HuH-7.5 (cell line): Measurements from ENCODE around the gene LRPAP1.

ENCODE experiments used
- DNase-seq: peaks from one replicate; pipeline ENCODE4 v3.0.0; 2011; ENCODE audit warnings: low spot score

The LRPAP1 gene

GRCh38 chr4:3500634-3501101 is 31.6 kb downstream of the LRPAP1 start:
- DNase-seq: no peak

DNA sequence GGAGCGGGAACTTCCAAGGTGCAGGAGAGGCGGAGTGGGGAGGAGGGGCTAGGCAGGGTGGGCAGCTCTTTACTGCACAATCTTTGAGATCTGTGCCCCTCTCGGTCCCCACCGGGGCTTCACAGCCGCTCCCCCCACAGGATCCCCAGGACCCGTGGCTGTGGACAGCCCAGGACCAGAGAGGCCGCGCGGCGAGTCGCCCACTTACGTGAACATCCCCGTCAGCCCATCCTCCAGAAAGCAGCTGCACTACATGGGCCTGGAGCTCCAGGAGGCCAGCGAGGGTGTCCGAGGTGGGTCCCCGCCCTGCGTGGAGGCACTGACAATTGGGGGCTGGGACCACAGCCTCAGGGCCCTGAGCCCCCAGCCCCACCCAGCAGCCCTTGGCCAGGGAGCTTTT is 32.1 kb downstream of the LRPAP1 start:
- DNase-seq: no peak

DNA sequence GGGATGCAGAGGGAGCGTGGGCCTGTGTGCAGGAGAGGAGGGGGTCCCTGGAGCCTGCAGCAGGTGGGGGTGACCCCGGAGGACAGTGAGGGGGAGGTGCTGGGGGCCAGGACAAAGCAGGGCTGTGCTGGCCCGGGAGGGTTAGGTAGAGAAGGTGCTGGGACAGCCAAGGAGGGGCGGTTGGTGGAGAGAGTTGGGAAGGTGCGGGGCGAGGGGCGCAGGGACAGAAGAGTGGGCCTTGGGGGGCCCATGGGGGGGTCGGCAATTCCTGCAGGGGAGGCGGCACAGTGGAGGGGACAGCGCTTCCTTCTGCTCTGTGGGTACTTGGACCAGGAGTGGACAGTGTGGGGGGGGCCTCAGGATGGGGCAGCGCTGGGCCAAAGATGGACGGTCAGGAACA is 32.5 kb downstream of the LRPAP1 start:
- DNase-seq: no peak

DNA sequence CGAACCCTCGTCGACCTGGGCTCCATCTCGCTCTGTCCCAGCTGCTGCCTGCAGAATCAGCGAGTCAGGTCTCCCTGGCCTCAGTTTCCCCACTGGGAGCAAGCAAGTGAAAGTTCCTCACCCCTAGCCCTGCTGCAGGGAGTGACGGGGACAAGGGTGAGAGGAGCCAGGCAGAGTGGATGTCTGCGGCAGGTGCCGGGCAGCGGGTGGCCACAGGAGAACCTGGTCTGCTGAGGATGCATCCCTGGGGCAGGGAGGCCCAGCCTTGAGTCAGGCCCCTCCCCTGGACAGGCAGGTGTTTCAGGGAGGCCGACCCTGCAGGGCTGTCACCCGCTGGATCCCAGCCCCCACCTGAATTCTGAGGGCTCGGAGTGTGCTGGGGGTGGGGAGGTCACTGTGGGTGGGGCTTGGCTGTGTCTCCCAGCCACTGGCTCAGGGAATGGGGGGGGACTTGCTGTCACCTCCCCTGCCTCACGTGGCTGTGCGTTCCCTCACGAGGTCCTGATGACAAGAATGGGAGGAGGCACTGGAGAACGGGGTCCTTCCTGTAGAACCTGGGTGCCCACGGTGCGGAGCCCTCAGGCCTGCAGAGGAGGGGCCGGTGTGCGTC is 33.2 kb downstream of the LRPAP1 start:
- DNase-seq: no peak

DNA sequence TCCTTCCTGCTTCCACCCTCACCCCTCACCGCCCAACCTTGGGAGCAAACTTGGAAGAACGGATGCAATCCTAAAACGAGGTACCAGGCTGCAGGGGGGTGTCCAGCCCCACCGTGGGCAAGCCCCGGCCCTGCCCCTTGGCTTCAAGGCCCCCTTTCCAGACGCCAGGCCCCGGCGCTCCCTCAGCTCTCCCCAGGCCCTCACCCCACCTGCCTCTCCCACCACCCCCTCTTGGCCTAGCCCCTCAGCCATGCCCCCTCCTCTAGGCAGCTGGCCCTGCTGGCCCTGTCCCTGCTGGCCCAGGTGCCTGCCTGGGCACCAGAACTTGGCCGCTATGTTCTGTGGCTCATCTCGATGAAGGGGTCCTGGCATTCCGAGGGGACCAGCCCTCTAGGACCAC is 33.8 kb downstream of the LRPAP1 start:
- no peak for DNase-seq

GRCh38 chr4:3497523-3498389 is 34.5 kb downstream of the LRPAP1 start:
- DNase-seq: no peak

GRCh38 chr4:3497095-3497494 is 35.1 kb downstream of the LRPAP1 start:
- DNase-seq: no peak

DNA sequence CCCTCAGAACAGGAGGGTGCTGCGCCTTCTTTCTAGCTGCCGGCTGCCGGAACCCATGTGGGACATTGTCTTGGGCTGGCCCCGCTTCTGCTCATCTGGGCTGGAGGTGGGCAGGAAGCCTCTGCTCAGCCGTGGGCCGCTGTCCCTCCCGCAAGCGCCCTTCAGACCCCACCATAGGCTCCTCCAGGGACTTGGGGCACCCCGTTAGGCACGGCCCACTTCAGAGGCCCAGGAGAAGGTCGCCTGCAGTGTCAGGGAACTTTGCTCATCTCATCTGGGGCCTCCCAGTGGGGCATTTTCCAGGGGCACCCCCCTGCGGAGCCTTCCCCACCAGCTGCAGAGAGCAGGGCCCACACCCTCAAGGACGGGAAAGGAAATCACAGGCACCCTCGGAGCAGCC is 36.2 kb downstream of the LRPAP1 start:
- no peak for DNase-seq

GRCh38 chr4:3495204-3495975 is 36.8 kb downstream of the LRPAP1 start:
- DNase-seq: no peak

DNA sequence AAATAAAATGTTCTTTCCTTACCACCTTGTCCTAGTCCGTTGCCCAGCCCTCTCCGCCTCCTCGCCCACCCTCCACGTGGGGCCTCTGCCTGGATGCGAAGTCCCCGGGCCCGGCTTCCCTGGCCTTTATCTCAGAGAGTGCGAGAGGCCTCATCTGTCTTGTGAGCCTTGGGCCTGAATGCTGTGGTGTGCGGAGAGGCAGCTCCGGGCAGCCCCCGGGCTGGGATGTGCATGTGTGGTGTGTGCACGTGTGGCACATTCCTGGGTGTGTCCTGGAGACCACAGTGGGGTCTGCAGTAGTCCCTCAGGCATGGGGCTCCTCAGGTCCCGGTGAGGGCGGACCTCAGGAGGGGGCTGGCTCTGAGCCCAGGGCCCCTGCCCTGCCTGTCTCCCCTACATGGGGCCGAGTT is 37.8 kb downstream of the LRPAP1 start:
- DNase-seq: no peak

DNA sequence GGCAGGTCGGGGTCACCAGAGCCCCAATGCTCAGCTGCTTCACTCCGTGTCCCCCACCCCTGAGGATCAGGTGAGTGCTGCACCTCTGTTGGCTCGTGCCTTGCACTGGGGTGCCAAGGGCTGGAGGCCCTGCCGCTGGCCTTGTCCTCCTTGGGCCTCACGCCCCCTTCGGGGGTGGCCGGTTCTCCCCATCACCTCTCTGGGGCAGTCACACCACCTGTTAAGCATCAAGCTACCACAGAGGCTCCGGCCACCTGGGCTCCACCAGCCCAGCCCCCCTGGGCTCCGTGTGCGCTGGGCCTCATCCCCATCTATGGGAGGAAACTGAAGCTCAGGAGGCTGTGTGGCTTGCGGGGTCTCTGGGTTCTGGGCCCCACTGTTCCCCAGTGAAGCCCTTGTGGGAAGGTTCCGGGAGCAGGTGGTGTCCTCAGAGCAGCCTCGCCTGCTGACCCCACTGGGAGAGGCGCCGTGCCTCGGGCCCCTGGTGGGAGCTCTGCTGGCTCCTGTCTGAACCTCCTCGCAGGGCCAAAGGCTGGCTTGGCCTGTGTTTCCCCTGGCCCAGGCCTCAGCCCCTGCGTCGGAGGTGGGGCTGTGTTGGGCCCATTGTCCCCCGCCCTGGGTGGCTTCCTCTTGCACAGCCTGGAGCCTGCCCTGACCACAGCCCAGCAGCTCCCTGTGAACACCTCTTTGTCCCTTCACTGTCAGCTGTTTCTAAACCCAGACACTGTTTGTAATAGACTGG is 38.3 kb downstream of the LRPAP1 start:
- no peak for DNase-seq

- DNase-seq: no peak
Measured at GRCh38 chr4:3492741-3493719, 39.2 kb downstream of the LRPAP1 start.

GRCh38 chr4:3491681-3492405 is 40.4 kb downstream of the LRPAP1 start:
- DNase-seq: no peak

GRCh38 chr4:3489451-3489962 is 42.7 kb downstream of the LRPAP1 start:
- no peak for DNase-seq

GRCh38 chr4:3488820-3489219 is 43.4 kb downstream of the LRPAP1 start:
- DNase-seq: no peak

DNA sequence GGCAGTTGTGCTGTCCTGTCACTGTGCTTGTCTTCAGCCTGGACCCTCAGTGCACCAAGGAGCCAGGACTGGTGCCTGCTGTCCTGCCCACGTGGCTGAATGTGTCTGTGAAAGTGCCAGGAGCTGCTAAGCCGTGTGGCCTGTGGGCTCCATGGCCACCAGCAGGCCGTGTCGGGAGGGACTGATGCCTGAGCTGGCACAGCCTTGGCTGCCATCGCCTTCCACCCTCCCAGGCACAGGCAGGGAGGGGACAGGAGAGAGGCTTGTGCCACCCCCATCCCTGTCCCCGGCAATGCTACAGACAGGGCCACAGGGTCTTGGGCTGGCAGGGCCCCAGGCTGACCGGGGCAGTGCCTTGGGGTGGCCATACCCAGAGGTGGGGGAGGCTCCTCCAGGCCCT is 44.4 kb downstream of the LRPAP1 start:
- DNase-seq: no peak

DNA sequence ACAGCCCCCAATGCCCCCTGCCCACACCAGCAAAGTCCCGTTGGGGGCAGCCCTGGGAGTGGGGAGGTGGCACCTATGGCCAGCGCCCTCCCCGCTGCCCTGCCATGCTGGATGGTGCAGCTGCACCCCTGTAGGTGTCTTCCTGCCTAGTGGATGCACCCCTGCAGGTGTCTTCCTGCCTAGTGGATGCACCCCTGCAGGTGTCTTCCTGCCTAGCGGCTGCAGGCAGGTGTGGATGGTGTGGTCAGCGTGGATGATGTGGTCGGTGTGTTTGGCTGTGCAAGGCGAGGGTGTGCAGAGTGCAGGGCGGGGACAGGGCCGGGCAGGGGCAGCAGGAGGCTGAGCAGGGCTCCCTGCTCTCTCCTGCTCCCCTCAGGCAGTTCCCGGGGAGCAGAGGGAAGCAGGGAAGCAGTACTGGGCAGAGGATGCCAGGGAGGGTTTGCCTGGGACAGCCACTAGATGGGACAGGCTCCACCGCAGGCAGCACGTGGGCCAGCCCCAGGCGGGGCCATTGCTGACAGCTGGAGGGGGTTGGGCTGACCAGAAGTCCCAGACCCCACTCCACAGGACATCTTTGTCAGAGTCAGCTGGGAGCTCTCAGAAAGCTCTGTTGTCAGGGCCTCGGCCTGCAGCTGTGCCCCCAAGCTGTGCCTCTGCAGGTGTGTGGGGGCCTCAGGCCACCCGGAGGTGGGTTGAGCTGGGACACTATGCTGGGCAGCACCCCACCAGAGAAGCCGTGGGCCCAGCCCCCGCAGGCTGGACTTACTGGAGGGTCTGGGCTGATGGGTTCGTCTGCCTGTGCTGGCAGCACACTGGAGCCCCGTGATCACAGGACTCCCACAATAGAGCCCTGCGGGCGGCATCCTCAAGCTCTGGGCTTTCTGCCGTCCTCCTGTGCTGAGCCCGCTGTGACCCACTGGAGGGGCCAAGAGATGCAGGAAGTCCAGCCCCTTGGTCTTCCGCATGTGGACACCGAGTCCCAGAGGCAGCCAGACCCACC is 45.4 kb downstream of the LRPAP1 start:
- DNase-seq: no peak

- DNase-seq: no peak
Measured at GRCh38 chr4:3485886-3486540, 46.2 kb downstream of the LRPAP1 start.
